ENCODE results near the gene DES. TPM values are rescaled to one million over a fixed set of nuclear protein-coding genes. Genes with fewer than 3 reads are reported as not detected.

DES gene
- total RNA-seq, 1 donor, result 20.7 TPM

- TF ChIP-seq CTCF (IDR thresholded peaks at IDR 0.05; ENCODE audit: insufficient read depth, low read depth, low read length), result no peak
- no peak overlapping the region for H3K4me3 ChIP-seq (ENCODE audit: low read depth, low read length)
- DNase-seq (ENCODE audit: low read depth), result no peak
Measured at GRCh38 chr2:219400562-219400961, 17.6 kb upstream of the DES start.

DNA sequence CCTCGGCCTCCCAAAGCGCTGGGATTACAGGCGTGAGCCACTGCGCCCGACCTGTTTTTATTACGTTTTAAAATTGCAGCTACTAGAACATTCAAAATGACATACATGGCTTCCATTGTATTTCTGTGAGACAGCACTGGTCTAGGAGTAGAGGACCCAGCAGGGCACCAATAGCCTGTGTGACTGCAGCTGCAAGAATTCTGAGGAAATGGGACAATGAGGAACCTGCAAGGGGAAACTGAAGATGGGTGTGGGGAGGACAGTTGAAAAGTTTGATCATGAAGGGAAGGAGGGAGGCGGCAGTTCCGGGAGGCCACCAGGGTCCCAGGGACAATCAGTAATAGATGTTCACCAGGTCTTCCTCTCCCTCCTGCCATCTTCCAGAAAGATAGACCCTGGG, 16.6 kb upstream of the DES start:
- TF ChIP-seq CTCF (IDR thresholded peaks at IDR 0.05; ENCODE audit: insufficient read depth, low read depth, low read length), result no peak
- no peak overlapping the region for H3K4me3 ChIP-seq (ENCODE audit: low read depth, low read length)
- DNase-seq (ENCODE audit: low read depth), result no peak

- DNase-seq (ENCODE audit: low read depth), result peak; percentile 87
- no peak overlapping the region for H3K4me3 ChIP-seq (ENCODE audit: low read depth, low read length)
- TF ChIP-seq CTCF (IDR thresholded peaks at IDR 0.05; ENCODE audit: insufficient read depth, low read depth, low read length), result peak; percentile 92
Measured at GRCh38 chr2:219402665-219403515, 15.3 kb upstream of the DES start.

DNA sequence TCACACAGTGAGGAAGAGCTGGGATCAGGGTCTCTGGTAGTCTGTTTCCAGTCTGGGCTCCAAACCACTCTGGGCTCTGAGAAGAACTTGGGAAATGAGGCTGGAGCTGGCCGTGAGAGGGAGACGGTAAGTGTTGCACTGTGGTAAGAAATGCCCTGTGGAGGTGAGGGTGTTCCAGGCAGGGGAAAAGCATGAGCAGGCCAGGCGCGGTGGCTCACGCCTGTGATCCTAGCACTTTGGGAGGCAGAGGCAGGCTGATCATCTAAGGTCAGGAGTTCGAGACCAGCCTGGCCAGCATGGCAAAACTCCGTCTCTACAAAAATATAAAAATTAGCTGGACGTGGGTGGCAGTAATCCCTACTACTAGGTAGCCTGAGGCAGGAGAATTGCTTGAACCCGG, 14.3 kb upstream of the DES start:
- no peak for TF ChIP-seq CTCF (IDR thresholded peaks at IDR 0.05; ENCODE audit: insufficient read depth, low read depth, low read length)
- H3K4me3 ChIP-seq (ENCODE audit: low read depth, low read length), result no peak overlapping the region
- DNase-seq (ENCODE audit: low read depth), result no peak

DNA sequence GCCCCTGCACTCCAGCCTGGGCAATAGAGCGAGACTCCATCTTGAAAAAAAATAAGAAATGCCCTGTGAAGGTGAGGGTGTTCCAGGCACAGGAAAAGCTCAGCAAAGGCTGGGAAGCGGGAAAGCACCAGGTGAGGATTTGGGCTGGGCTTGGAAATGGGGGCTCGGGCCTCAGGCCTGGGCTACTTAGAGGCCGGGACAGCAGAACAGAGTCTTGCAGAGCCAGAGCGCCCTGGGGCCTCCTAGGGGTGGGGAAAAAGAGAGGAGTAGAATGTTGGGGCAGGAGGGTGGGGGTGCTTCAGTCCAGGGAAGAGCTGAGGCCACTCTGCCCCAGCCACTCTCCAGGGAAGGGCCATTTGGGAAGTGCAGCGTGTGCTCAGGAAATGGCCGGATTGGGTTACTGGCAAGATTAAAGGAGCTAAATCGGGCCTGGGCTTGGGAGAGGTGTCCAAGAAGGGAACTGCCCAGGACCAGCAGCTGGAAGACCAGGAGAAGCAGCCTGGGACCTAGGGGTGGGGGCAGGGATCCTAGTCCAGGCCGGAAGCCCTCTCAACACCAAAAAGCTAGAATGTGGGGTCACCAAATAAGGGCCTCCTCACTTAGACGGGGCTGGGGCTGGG, 13.8 kb upstream of the DES start:
- no peak overlapping the region for H3K4me3 ChIP-seq (ENCODE audit: low read depth, low read length)
- DNase-seq (ENCODE audit: low read depth), result no peak
- no peak for TF ChIP-seq CTCF (IDR thresholded peaks at IDR 0.05; ENCODE audit: insufficient read depth, low read depth, low read length)

DNA sequence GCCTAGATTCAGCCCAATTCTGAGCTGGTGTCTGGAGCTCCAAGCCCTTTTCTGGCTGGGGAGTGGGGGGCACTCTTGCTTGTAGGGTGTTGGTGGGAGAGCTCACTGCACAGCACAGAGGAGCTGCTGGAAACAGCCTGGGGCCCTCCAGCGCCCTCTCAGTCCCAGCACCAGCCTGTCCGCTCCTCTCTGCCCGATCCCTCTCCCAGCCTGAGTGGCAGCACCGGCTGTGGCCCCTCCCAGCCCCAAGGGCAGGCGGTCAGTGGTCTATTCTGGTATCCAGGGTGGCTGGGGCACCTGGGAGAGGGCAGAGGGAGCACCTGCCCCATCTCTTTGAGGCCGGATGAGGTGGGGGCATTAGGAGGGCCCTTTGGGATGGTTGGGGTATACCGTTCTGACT, 13.2 kb upstream of the DES start:
- no peak for TF ChIP-seq CTCF (IDR thresholded peaks at IDR 0.05; ENCODE audit: insufficient read depth, low read depth, low read length)
- DNase-seq (ENCODE audit: low read depth), result no peak
- H3K4me3 ChIP-seq (ENCODE audit: low read depth, low read length), result no peak overlapping the region

All from fibroblast of villous mesenchyme (primary cell).